ENCODE data around the gene SAMMSON.

Gene SAMMSON

DNA sequence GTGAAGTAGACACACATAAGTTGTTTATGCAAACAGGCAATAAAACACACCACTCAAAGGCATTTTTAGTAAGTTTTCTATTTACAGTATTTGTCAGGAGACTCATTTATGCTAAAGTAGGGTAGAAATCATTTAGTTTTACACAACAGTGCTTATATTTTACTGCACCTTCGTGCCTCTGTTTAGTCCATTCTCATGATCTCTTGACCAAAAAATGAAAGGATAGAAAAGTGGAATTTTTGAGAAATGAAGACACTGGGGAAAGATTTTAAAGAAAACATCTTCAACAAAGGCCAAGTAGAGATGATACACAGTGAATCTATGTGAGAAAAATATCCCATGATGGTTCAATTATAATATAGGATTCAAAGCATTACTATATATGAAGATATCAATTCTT lies 114.9 kb downstream of the SAMMSON start:
- no peak for DNase-seq (ENCODE audit: low read depth)
- H3K4me3 ChIP-seq (ENCODE audit: low read depth, low read length) = no peak overlapping the region
- TF ChIP-seq CTCF (conservative IDR thresholded peaks at IDR 0.05; ENCODE audit: low read depth, low read length) = no peak

DNA sequence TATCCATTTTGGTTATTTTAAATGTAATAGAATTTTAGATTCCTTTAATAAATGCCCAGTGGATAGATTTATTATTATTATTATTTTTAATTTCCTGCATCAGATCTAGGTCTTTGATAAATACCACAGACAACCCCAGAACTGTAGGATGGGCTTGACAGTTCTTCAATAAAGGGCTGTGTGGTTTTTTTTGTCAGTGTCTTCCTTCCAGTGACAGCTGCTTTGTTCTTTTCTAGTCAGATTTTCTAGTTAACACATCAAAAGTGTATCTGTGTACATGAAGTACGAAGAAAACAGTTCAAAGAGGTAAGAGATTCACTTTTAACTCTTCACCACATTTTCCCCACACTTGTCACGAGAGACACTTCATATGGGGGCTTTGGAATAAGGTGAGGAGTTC lies 120.3 kb downstream of the SAMMSON start:
- H3K4me3 ChIP-seq (ENCODE audit: low read depth, low read length) = no peak overlapping the region
- TF ChIP-seq CTCF (conservative IDR thresholded peaks at IDR 0.05; ENCODE audit: low read depth, low read length) = no peak
- DNase-seq (ENCODE audit: low read depth) = no peak

Data from choroid plexus epithelial cell (primary cell).